ENCODE data around the gene UBA6. TPM values are rescaled to one million over a fixed set of nuclear protein-coding genes. Genes with fewer than 3 reads are reported as not detected.

Gene UBA6
- polyA plus RNA-seq, 1 of the 3 experiments (the other 2 are of a cell fraction) = 51.0 TPM

DNA sequence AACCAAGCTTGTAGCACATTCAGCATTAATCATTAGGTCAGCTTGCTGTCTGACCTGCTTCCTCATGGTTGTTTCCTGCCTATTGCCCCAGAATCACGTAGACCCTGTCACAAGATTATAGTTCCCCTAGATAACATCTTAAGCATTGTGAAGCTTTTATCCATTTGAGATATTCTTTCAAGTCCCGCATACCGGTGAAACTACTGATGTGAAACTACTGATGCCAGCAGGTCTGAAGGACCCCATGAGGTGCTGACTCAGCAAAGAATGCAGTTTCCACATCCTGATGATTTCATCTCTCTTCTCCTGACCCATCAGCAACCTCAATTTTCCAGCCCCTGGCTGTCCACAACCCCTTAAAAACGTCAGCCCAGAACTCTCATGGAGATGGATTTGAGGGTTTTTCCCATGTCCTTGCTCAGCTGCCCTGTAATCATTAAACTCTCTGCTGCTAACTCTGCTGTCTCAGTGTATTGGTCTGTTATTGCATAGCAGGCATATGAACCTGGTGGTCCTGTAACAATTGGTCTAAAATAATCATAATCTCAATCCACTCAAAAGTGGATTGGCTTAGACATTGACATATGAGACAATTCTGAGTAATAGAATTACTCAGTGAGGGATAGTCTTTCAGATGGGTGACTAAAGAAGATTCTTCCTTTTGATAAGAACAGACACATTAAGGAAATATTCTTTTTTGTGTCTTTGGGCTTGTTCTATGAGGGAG, 26.3 kb upstream of the UBA6 start (continued):
- TF ChIP-seq YY1 (IDR thresholded peaks at IDR 0.05; ENCODE audit: low read depth) = no peak
- TF ChIP-seq, protein P1, sequence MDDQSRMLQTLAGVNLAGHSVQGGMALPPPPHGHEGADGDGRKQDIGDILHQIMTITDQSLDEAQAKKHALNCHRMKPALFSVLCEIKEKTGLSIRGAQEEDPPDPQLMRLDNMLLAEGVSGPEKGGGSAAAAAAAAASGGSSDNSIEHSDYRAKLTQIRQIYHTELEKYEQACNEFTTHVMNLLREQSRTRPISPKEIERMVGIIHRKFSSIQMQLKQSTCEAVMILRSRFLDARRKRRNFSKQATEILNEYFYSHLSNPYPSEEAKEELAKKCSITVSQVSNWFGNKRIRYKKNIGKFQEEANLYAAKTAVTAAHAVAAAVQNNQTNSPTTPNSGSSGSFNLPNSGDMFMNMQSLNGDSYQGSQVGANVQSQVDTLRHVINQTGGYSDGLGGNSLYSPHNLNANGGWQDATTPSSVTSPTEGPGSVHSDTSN (IDR thresholded peaks at IDR 0.05) = peak; percentile 87
- TF ChIP-seq ZBTB33 (IDR thresholded peaks at IDR 0.05; ENCODE audit: borderline replicate concordance, low read depth) = no peak
- no peak for TF ChIP-seq MXI1 (IDR thresholded peaks at IDR 0.05; ENCODE audit: low read depth, low read length)
- TF ChIP-seq JUND (IDR thresholded peaks at IDR 0.05) = peak; percentile 60
- TF ChIP-seq, protein P2, sequence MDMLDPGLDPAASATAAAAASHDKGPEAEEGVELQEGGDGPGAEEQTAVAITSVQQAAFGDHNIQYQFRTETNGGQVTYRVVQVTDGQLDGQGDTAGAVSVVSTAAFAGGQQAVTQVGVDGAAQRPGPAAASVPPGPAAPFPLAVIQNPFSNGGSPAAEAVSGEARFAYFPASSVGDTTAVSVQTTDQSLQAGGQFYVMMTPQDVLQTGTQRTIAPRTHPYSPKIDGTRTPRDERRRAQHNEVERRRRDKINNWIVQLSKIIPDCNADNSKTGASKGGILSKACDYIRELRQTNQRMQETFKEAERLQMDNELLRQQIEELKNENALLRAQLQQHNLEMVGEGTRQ (IDR thresholded peaks at IDR 0.05; ENCODE audit: borderline replicate concordance, low read depth, low read length) = no peak

- no peaks in the 10 kb centered on the region for H3K79me2 ChIP-seq (ENCODE audit: insufficient read depth)
- WGBS (ENCODE audit: low lambda C conversion rate) = 38% methylated on average over 4 of the region's 4 CpGs
- no peaks in the 10 kb centered on the region for H3K27me3 ChIP-seq (ENCODE audit: insufficient read depth)
- H2AFZ ChIP-seq (ENCODE audit: low read depth) = no peak overlapping the region
- H3K4me1 ChIP-seq (ENCODE audit: control insufficient read depth in 1 of 2, insufficient read depth in 2 of 2, low read depth in 1 of 2, low read length in 1 of 2) = peaks cover 0 to 14% of the 10 kb centered on the region in 2 experiments; a peak in 2 of 4 replicates
- H3K9me2 ChIP-seq = no peaks in the 10 kb centered on the region
- no peaks in the 10 kb centered on the region for H4K20me1 ChIP-seq (ENCODE audit: insufficient read depth)
- no peak for DNase-seq
- peaks cover 34% of the 10 kb centered on the region for H3F3A ChIP-seq (replicated peaks; ENCODE audit: insufficient read depth)
- ChIA-PET CTCF (interaction anchor here (1.5 to 2.5 kb wide), 2 partner anchors 18 to 20 kb away, joined by 3 to 16 read pairs; no protein-coding TSS in a partner anchor), POLR2A (no interaction called here)
- TF ChIP-seq FOSL2 (IDR thresholded peaks at IDR 0.05; ENCODE audit: borderline replicate concordance, low read depth) = peak; percentile 22; the same call in 1 of the 2 replicates
- no peak for TF ChIP-seq RXRA (IDR thresholded peaks at IDR 0.05; ENCODE audit: borderline replicate concordance, low read depth)
- TF ChIP-seq TAF1 (IDR thresholded peaks at IDR 0.05; ENCODE audit: borderline replicate concordance, low read depth, low read length) = no peak
- no peak for TF ChIP-seq TCF12 (IDR thresholded peaks at IDR 0.05)
- TF ChIP-seq, protein P1 (IDR thresholded peaks at IDR 0.05) = no peak
- 0 out of 2 replicates have a peak, but pooled peaks have one; percentile 14 for TF ChIP-seq JUND (IDR thresholded peaks at IDR 0.05)
- no peak for TF ChIP-seq CHD2 (IDR thresholded peaks at IDR 0.05; ENCODE audit: low read length, partially characterized antibody)
- no peak overlapping the region for H3K4me3 ChIP-seq (ENCODE audit: low read depth in 2 of 2, low read length in 1 of 2)
- H3K9ac ChIP-seq = no peak overlapping the region
- no peaks in the 10 kb centered on the region for H3K9me3 ChIP-seq
- no peak overlapping the region for H3K4me2 ChIP-seq
- peak overlapping the region in 1 of 2 experiments; percentile 76; a peak in 1 of 4 replicates for H3K27ac ChIP-seq (ENCODE audit: low read depth in 2 of 2, low read length in 1 of 2)
- no peaks in the 10 kb centered on the region for H3K36me3 ChIP-seq (replicated peaks in 1 of 2; ENCODE audit: control insufficient read depth in 1 of 2, insufficient read depth in 2 of 2, low read length in 1 of 2)
Observed at GRCh38 chr4:67725981-67726380, 25.0 kb upstream of the UBA6 start.
